ENCODE data around the gene GRID2. TPM values are rescaled to one million over a fixed set of nuclear protein-coding genes. Genes with fewer than 3 reads are reported as not detected.

GRID2 gene
- total and polyA plus RNA-seq, 2 of the 4 experiments (the other 2 are of a cell fraction), result under 0.01 TPM; not detected in 1

DNA sequence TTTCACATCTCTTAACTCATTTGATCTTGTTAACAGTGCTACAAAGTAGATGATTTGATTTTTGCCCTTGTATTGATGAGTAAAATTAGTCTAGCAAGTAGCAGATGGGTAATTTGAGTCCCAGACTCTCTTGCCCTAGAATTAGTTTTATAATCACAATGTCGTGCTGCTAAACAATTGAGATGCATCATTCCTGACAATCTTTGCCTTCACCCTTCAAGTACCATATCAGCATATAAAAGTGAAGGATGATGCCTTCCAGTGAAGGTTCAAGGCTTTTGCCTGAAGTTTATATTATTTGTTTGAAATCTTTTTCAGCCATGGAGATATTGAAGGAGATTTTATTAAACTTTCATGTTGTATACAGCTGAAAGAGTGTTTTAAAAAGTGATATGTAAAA, 141.4 kb downstream of the GRID2 start:
- Histone ChIP-seq H3K4me3 (ENCODE audit: insufficient read depth, low read depth, low read length) (no peak overlapping the region), H2BK5ac (ENCODE audit: low read depth, low read length, poor library complexity, severe bottlenecking) (no peak overlapping the region), H3K36me3 (ENCODE audit: control insufficient read depth, insufficient read depth, low read length) (no peaks in the 10 kb centered on the region), H3K14ac (replicated peaks; ENCODE audit: low read depth, low read length) (no peak overlapping the region), H3K9me3 (ENCODE audit: control insufficient read depth, insufficient read depth, low read length) (no peaks in the 10 kb centered on the region), H2AK9ac (replicated peaks; ENCODE audit: low read depth, low read length, poor library complexity) (no peak overlapping the region), H2AFZ (replicated peaks; ENCODE audit: low read length, poor library complexity) (no peak overlapping the region), H3K18ac (ENCODE audit: low read depth, low read length) (no peak overlapping the region), H3K4me1 (ENCODE audit: control insufficient read depth, insufficient read depth, low read length) (no peaks in the 10 kb centered on the region), H2BK15ac (ENCODE audit: low read depth, low read length) (no peak overlapping the region), H3K27me3 (ENCODE audit: control insufficient read depth, insufficient read depth, low read length) (no peaks in the 10 kb centered on the region), H3K27ac (ENCODE audit: insufficient read depth, low read length) (no peak overlapping the region), H4K91ac (ENCODE audit: insufficient read depth, low read depth, low read length) (no peak overlapping the region), H3K79me1 (ENCODE audit: low read depth in 1 of 2, low read length in 2 of 2) (no peaks in the 10 kb centered on the region), H2BK20ac (ENCODE audit: low read depth, low read length) (no peak overlapping the region), H3K4ac (ENCODE audit: low read depth, low read length) (no peak overlapping the region), H3K9ac (ENCODE audit: low read depth, low read length) (no peak overlapping the region), H2BK120ac (ENCODE audit: low read depth, low read length) (no peak overlapping the region), H4K20me1 (ENCODE audit: insufficient read depth, low read length) (no peaks in the 10 kb centered on the region), H2AK5ac (ENCODE audit: low read depth, low read length) (no peak overlapping the region), H3K56ac (ENCODE audit: extremely low read depth, insufficient read depth, low read length) (no peak overlapping the region), H3K4me2 (ENCODE audit: low read depth, low read length) (no peak overlapping the region), H3K23ac (ENCODE audit: low read depth, low read length) (no peak overlapping the region), H3K9me1 (ENCODE audit: insufficient read depth, low read length) (no peaks in the 10 kb centered on the region), H4K8ac (ENCODE audit: low read depth in 2 of 2, low read length in 2 of 2) (no peak overlapping the region), H4K5ac (ENCODE audit: low read depth, low read length) (no peak overlapping the region)
- TF ChIP-seq RAD21 (IDR thresholded peaks at IDR 0.05; ENCODE audit: low read length) (no peak), NFE2L2 (IDR thresholded peaks at IDR 0.05; ENCODE audit: low read depth, low read length) (no peak), MAFK (IDR thresholded peaks at IDR 0.05; ENCODE audit: low read depth, low read length) (no peak), BHLHE40 (IDR thresholded peaks at IDR 0.05; ENCODE audit: low read depth, low read length) (no peak), POLR2A (IDR thresholded peaks at IDR 0.05; ENCODE audit: low read depth, low read length) (no peak), MAZ (IDR thresholded peaks at IDR 0.05; ENCODE audit: borderline replicate concordance, low read depth, low read length) (no peak), FOS (IDR thresholded peaks at IDR 0.05; ENCODE audit: low read depth, low read length) (no peak)
- TF ChIP-seq, protein P1, sequence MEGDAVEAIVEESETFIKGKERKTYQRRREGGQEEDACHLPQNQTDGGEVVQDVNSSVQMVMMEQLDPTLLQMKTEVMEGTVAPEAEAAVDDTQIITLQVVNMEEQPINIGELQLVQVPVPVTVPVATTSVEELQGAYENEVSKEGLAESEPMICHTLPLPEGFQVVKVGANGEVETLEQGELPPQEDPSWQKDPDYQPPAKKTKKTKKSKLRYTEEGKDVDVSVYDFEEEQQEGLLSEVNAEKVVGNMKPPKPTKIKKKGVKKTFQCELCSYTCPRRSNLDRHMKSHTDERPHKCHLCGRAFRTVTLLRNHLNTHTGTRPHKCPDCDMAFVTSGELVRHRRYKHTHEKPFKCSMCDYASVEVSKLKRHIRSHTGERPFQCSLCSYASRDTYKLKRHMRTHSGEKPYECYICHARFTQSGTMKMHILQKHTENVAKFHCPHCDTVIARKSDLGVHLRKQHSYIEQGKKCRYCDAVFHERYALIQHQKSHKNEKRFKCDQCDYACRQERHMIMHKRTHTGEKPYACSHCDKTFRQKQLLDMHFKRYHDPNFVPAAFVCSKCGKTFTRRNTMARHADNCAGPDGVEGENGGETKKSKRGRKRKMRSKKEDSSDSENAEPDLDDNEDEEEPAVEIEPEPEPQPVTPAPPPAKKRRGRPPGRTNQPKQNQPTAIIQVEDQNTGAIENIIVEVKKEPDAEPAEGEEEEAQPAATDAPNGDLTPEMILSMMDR (conservative IDR thresholded peaks at IDR 0.05; ENCODE audit: low read depth, low read length), result no peak
- in situ Hi-C loops (cut with MboI; ENCODE audit: low sequenced_read_pairs), result no loop called here
- intact Hi-C loops (cut with micrococcal nuclease), result no loop called here
- dilution Hi-C loops (cut with HindIII; ENCODE audit: low sequenced_read_pairs, unreplicated experiment), result no loop called here
- ChIA-PET POLR2A (ENCODE audit: unreplicated experiment) (no interaction called here), CTCF (no interaction called here)
- no peak for DNase-seq
- no TSS peak for BruUV-seq (replicated peaks)
- no CpG with 5 or more reads among the region's 1 CpG for WGBS, 2 experiments (ENCODE audit: extremely low coverage in 2 of 2, insufficient read length in 1 of 2)
- ATAC-seq (ENCODE audit: low read depth), result no peak
